KG1 (cell line): ENCODE data around the gene KRT82.
"Not testable (repeated sequence)": the region's sequence is repeated elsewhere in the genome, so short reads cannot be mapped to it uniquely, and the experiment has no call there.

Experiments used
- DNase-seq: peaks from one replicate; lab custom pipeline; 2025; lab: John Stamatoyannopoulos, UW

Gene KRT82

GRCh38 chr12:52360106-52360662, 46.0 kb downstream of the KRT82 start:
- no peak for DNase-seq

- no peak for DNase-seq
Observed at GRCh38 chr12:52359621-52360061, 46.5 kb downstream of the KRT82 start.

- DNase-seq: no peak
Observed at GRCh38 chr12:52358575-52359350, 47.4 kb downstream of the KRT82 start.

GRCh38 chr12:52356762-52357580, 49.2 kb downstream of the KRT82 start:
- DNase-seq: no peak

- DNase-seq: no peak
Observed at GRCh38 chr12:52356031-52356761, 49.9 kb downstream of the KRT82 start.

- DNase-seq: no peak
Observed at GRCh38 chr12:52355176-52355575, 51.0 kb downstream of the KRT82 start.

- no peak for DNase-seq
Observed at GRCh38 chr12:52354200-52354599, 51.9 kb downstream of the KRT82 start.

GRCh38 chr12:52353766-52354165, 52.4 kb downstream of the KRT82 start:
- no peak for DNase-seq

GRCh38 chr12:52352951-52353350, 53.2 kb downstream of the KRT82 start:
- no peak for DNase-seq

GRCh38 chr12:52351196-52352059, 54.7 kb downstream of the KRT82 start:
- DNase-seq: no peak

- no peak for DNase-seq
Observed at GRCh38 chr12:52350786-52351185, 55.3 kb downstream of the KRT82 start.

GRCh38 chr12:52350021-52350620, 56.0 kb downstream of the KRT82 start:
- no peak for DNase-seq

- DNase-seq: no peak
Observed at GRCh38 chr12:52349196-52349595, 56.9 kb downstream of the KRT82 start.

GRCh38 chr12:52347551-52348510, 58.3 kb downstream of the KRT82 start:
- no peak for DNase-seq

- DNase-seq: no peak
Observed at GRCh38 chr12:52347016-52347415, 59.1 kb downstream of the KRT82 start.

GRCh38 chr12:52346593-52346992, 59.5 kb downstream of the KRT82 start:
- DNase-seq: no peak

GRCh38 chr12:52345041-52345440, 61.1 kb downstream of the KRT82 start:
- DNase-seq: not testable (repeated sequence)

GRCh38 chr12:52344111-52344510, 62.0 kb downstream of the KRT82 start:
- no peak for DNase-seq
